ENCODE measurements around the gene DOK4. TPM values are rescaled to one million over a fixed set of nuclear protein-coding genes. Genes with fewer than 3 reads are reported as not detected.

The DOK4 gene
- total RNA-seq (1 to 10 TPM; 2.8 to 3.0 TPM), polyA plus RNA-seq (1 to 10 TPM; 1.7 to 2.7 TPM)

DNA sequence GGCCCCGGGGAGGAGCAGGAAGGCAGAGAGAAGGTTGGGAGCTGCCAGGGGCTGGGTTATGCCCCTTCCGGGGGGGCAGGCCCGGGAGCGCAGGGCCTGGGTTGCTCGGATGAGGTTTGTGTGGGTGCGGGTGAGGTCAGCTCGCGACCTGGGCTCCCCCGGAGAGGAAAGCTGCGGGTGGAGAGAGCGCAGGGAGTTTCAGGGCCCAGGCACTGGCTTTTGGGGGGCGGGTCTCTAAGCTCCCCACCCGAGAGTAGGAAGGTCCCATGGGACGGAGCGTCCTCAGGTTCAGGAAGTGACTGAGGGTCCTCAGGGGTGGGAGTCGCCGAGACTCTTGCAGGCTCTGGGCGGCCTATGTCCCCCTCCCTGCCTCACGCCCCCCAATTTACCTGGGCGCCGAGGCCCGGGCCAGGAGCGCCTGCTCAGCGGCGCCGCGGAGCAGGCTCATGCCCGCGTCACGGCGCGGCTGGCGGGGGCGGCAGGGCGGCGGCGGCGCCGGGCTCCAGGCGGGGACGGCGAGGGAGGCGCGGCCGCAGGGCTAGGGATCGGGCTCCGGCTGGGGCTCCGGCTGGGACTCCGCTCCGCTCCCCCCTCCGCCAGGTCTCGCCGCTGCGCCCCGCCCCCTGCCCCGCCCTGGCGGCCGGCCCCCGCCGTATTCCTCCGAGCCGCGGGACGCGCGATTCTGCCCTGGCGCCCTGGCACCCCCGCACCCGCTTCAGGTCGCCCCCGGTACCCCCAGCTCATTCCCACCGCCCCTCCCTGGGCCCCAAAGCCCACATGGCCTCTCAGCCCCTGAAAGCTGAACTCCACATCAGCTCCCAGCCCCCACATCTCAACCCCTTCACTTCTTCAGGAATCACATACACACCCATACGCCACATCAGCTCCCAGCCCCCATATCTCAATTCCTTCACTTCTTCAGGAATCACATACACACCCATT is at the start of gene DOK4:
Gene DOK4, minus strand, starts transcription at position 578 of the 942 bp plus-strand sequence. CDS start 6,986 bp downstream, outside the sequence.
- Mint-ChIP-seq H3K27me3 (no peaks in the 10 kb centered on the region), H3K36me3 (no peaks in the 10 kb centered on the region), H3K4me1 (peaks cover 11 to 27% (median 21%) of the 10 kb centered on the region in 4 donors), H3K4me3 (peak within 1 kb of the TSS; percentile 82 to 90 (median 86)), H3K27ac (peak within 1 kb of the TSS in 5 of 7 donors; percentile 44 to 81 (median 77)), H3K9me3 (no peaks in the 10 kb centered on the region)
- ChIA-PET CTCF (ENCODE audit: partially characterized antibody) (interaction anchor here (1.5 to 4.0 kb wide), 4 partner anchors 12 to 51 kb away, joined by 7 to 22 read pairs (median 12); partner anchors contain the start of genes CCDC102A and POLR2C), POLR2A (ENCODE audit: partially characterized antibody) (interaction anchor here (1.0 to 2.7 kb wide), 10 partner anchors 11 to 55 kb away, joined by 3 to 31 read pairs (median 4); partner anchors contain the start of genes CCDC102A, CIAPIN1, COQ9 and POLR2C)
- H3K4me1 ChIP-seq (ENCODE audit: insufficient read depth, low read length) = peaks cover 17% of the 10 kb centered on the region
- peak within 1 kb of the TSS in 1 of 2 donors; percentile 55 for H3K4me3 ChIP-seq (ENCODE audit: low read length in 2 of 2)
- H3K36me3 ChIP-seq (ENCODE audit: insufficient read depth, low read length) = no peaks in the 10 kb centered on the region
- no peaks in the 10 kb centered on the region for H3K27me3 ChIP-seq (ENCODE audit: insufficient read depth, low read length)
- intact Hi-C loops (cut with micrococcal nuclease) = loop anchor here (1.0 kb wide), 3 partner anchors 10 to 50 kb away; partner anchors contain the start of genes CCDC102A, CIAPIN1 and COQ9
- no peaks in the 10 kb centered on the region for H3K9me3 ChIP-seq (ENCODE audit: control insufficient read depth in 1 of 2, low read length in 2 of 2)
- peak; percentile 65 to 72 (median 69) for DNase-seq
- H3K27ac ChIP-seq (ENCODE audit: low read depth, low read length) = peak within 1 kb of the TSS; percentile 36

DNA sequence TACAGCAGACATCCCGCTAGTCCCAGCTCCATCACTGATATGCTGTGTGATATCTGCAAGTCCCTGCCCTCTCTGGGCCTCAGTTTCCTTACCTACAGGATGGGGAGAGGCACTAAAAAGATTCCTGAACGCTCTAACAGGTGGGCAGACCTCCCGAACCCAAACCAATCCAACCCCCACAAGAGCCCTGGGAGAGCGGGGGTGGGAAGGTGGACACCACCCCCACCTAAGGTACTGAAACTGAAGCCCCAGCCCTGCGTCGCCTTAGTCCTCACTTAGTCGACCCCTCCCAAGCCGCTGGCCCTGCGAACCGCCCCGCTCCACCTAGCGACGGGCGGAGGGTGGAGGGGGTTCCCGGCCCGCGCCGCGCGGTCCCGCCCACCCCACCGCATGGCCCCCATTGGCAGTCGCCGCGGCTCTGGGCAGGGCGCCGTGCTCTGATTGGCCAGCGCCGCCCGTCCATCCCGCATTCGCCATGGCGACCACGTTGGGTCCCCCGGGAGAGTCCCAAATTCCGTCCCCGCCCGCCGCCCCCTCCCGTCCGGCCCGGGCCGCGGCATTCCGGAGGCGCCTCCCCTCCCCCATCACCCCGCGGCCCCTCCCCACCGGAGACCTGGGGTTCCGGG is 49.5 kb upstream of the DOK4 start:
- Mint-ChIP-seq H3K9me3 (peaks cover 0 to 2% (median 0%) of the 10 kb centered on the region in 8 donors), H3K4me1 (peaks cover 60 to 76% (median 69%) of the 10 kb centered on the region in 4 donors), H3K27me3 (no peaks in the 10 kb centered on the region), H3K36me3 (peaks cover 0 to 2% of the 10 kb centered on the region in 2 donors), H3K27ac (peak overlapping the region; percentile 96 to 99 (median 98)), H3K4me3 (peak overlapping the region; percentile 80 to 91 (median 83))
- peak; percentile 89 to 95 (median 93) for DNase-seq
- ChIA-PET POLR2A (ENCODE audit: partially characterized antibody) (interaction anchor here (0.9 to 3.7 kb wide), 7 partner anchors 10 to 200 kb away, joined by 4 to 31 read pairs (median 4); partner anchors contain the start of genes DOK4 and KATNB1), CTCF (ENCODE audit: partially characterized antibody) (interaction anchor here (1.9 to 2.1 kb wide), 2 partner anchors 16 kb away, joined by 11 to 20 read pairs; no protein-coding TSS in a partner anchor)
- Histone ChIP-seq H3K4me3 (ENCODE audit: low read length in 2 of 2) (peak overlapping the region in 1 of 2 donors; percentile 51), H3K4me1 (ENCODE audit: insufficient read depth, low read length) (peaks cover 76% of the 10 kb centered on the region), H3K9me3 (ENCODE audit: control insufficient read depth in 1 of 2, low read length in 2 of 2) (no peaks in the 10 kb centered on the region), H3K27me3 (ENCODE audit: insufficient read depth, low read length) (no peaks in the 10 kb centered on the region), H3K36me3 (ENCODE audit: insufficient read depth, low read length) (no peaks in the 10 kb centered on the region), H3K27ac (ENCODE audit: low read depth, low read length) (peak overlapping the region; percentile 92)
- intact Hi-C loops (cut with micrococcal nuclease) = loop anchor here (1.0 to 5.0 kb wide), 5 partner anchors 49 to 235 kb away; partner anchors contain the start of genes DOK4, KATNB1 and POLR2C

DNA sequence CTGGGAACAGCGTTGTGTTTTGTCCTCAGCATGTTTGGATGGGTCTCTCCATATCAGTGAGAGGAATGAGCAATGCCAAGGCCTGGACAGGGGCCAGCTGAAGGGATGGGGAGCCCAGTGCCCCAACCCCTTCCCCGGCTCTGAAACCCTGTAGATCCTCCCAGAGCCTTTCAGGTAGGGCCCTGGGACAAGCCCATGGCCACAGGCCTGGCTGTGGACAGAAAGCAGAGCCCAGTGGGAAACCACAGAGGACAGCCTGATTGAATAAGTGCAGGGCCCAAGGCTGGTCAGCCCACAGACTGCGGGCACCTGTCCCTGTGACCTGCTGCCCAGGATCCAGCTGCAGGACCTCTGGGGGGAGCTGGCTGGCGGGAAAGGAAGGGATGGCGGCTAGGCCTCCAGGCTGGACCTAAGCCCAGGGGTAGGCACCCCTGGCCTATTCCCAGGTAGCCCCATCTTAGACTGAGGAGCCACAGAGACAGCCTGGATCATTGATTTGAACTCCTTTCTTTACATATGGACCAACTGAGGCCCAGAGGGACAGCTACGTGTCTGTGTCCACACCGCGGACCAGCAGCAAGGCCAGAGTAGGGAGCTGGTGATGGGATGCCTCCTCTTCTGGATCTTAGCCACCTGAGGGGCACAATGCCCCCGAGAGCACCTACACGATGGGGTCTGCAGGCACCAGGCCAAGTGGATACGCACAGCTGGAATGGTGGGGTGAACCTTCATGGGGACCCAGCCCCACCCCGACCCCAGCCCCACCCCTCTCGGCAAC is 48.8 kb upstream of the DOK4 start:
- H3K4me1 ChIP-seq (ENCODE audit: insufficient read depth, low read length) = peaks cover 83% of the 10 kb centered on the region
- Mint-ChIP-seq H3K4me3 (peak overlapping the region in 7 of 8 donors; percentile 40 to 86 (median 79)), H3K27me3 (no peaks in the 10 kb centered on the region), H3K27ac (peak overlapping the region; percentile 96 to 99 (median 98)), H3K9me3 (peaks cover 0 to 2% (median 0%) of the 10 kb centered on the region in 8 donors), H3K4me1 (peaks cover 67 to 83% (median 75%) of the 10 kb centered on the region in 4 donors), H3K36me3 (peaks cover 1 to 5% of the 10 kb centered on the region in 2 donors)
- H3K9me3 ChIP-seq (ENCODE audit: control insufficient read depth in 1 of 2, low read length in 2 of 2) = no peaks in the 10 kb centered on the region
- H3K36me3 ChIP-seq (ENCODE audit: insufficient read depth, low read length) = no peaks in the 10 kb centered on the region
- peak overlapping the region in 1 of 2 donors; percentile 51 for H3K4me3 ChIP-seq (ENCODE audit: low read length in 2 of 2)
- intact Hi-C loops (cut with micrococcal nuclease) = loop anchor here (5.0 kb wide), 1 partner anchor 118 kb away; no protein-coding TSS in a partner anchor
- ChIA-PET CTCF (ENCODE audit: partially characterized antibody) (interaction anchor here (1.2 to 1.9 kb wide), 4 partner anchors 10 to 116 kb away, joined by 3 to 11 read pairs (median 4); no protein-coding TSS in a partner anchor), POLR2A (ENCODE audit: partially characterized antibody) (interaction anchor here (0.9 to 3.7 kb wide), 4 partner anchors 9 to 50 kb away, joined by 4 to 15 read pairs (median 4); no protein-coding TSS in a partner anchor)
- H3K27me3 ChIP-seq (ENCODE audit: insufficient read depth, low read length) = no peaks in the 10 kb centered on the region
- DNase-seq = no peak
- H3K27ac ChIP-seq (ENCODE audit: low read depth, low read length) = peak overlapping the region; percentile 89

DNA sequence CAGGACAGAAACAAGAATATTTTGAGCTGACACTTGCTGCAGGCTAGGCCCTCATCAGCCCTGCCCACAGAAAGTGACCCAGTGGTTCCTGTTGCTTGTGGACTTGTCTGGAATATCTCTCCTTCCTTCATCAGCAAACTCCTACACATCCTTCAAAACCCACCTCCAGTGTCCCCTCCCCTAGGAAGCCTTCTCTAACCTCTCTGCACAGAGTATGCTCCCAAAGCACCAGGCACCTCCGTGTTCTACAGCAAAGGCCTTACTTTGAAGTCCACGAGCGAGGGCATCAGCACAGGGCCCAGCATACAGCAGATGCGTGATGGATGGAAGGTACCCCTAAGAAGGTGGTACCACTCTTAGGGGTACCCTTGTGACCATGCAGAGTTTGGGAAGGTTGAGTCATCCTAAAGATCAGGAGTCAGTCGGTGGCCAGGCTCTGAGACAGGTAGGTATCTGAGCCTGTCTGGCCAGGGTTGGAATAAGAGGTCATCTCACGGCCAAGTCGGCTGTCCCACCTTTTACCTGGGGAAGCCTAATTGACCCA is 48.1 kb upstream of the DOK4 start:
- intact Hi-C loops (cut with micrococcal nuclease) = no loop called here
- Histone ChIP-seq H3K36me3 (ENCODE audit: insufficient read depth, low read length) (no peaks in the 10 kb centered on the region), H3K27me3 (ENCODE audit: insufficient read depth, low read length) (no peaks in the 10 kb centered on the region), H3K27ac (ENCODE audit: low read depth, low read length) (peak overlapping the region; percentile 89), H3K9me3 (ENCODE audit: control insufficient read depth in 1 of 2, low read length in 2 of 2) (no peaks in the 10 kb centered on the region), H3K4me3 (ENCODE audit: low read length in 2 of 2) (no peak overlapping the region), H3K4me1 (ENCODE audit: insufficient read depth, low read length) (peaks cover 90% of the 10 kb centered on the region)
- peaks cover 74 to 90% (median 82%) of the 10 kb centered on the region in 4 donors for H3K4me1 Mint-ChIP-seq
- no peak for DNase-seq
- peaks cover 0 to 2% (median 0%) of the 10 kb centered on the region in 8 donors for H3K9me3 Mint-ChIP-seq
- peaks cover 8 to 11% of the 10 kb centered on the region in 2 donors for H3K36me3 Mint-ChIP-seq
- peak overlapping the region; percentile 96 to 99 (median 98) for H3K27ac Mint-ChIP-seq
- CTCF ChIA-PET (ENCODE audit: partially characterized antibody) = interaction anchor here (1.2 to 1.9 kb wide), 4 partner anchors 9 to 116 kb away, joined by 3 to 11 read pairs (median 4); no protein-coding TSS in a partner anchor
- POLR2A ChIA-PET (ENCODE audit: partially characterized antibody) = interaction anchor here (1.2 to 3.7 kb wide), 2 partner anchors 14 to 47 kb away, joined by 4 to 15 read pairs; no protein-coding TSS in a partner anchor
- peak overlapping the region in 7 of 8 donors; percentile 17 to 83 (median 62) for H3K4me3 Mint-ChIP-seq
- H3K27me3 Mint-ChIP-seq = no peaks in the 10 kb centered on the region

DNA sequence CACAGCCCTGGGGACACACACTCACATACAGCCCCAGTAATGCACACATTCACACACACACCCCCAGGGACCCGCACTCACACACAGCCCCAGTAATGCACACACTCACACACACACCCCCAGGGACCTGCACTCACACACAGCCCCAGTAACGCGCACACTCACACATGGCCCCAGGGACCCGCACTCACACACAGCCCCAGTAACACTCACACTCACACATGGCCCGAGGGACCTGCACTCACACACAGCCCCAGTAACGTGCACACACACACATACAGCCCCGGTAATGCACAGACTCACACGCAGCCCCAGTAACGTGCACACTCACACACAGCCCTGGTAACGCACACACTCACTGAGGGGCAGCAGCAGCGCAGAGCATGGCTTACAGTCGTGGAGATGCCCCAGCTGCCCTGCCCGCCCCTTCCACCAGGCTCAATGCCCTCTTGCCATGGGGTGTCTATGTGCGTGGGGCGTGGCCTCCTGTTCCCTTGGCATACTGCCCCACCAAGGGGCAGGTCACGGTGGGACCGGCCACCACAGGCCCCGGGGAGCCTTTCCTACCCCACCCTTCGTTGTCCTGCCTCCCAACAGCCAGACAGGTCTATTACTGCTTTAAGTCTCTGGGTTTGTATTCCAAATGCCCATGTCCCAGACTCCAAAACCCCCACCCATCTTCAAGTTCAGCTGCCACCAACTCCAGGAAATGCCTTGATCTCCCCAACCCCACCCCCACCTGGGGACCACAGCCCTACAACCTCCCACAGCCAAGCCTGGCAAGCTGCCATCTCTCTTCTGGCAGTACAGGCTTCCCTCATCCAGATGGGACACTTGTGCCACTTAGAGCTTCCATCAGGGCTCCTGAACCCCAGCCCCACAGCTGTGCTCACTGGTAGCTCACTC is 47.4 kb upstream of the DOK4 start:
- CTCF ChIA-PET (ENCODE audit: partially characterized antibody) = interaction anchor here (1.2 to 1.9 kb wide), 4 partner anchors 8 to 115 kb away, joined by 3 to 11 read pairs (median 4); no protein-coding TSS in a partner anchor
- Mint-ChIP-seq H3K27ac (peak overlapping the region; percentile 96 to 99 (median 98)), H3K36me3 (peaks cover 9 to 12% of the 10 kb centered on the region in 2 donors), H3K9me3 (peaks cover 0 to 2% (median 0%) of the 10 kb centered on the region in 8 donors), H3K4me1 (peaks cover 68 to 86% (median 77%) of the 10 kb centered on the region in 4 donors), H3K27me3 (no peaks in the 10 kb centered on the region), H3K4me3 (peak overlapping the region in 7 of 8 donors; percentile 18 to 79 (median 60))
- DNase-seq = peak in 4 of 5 donors; percentile 36 to 67 (median 42)
- H3K4me1 ChIP-seq (ENCODE audit: insufficient read depth, low read length) = peaks cover 86% of the 10 kb centered on the region
- H3K9me3 ChIP-seq (ENCODE audit: control insufficient read depth in 1 of 2, low read length in 2 of 2) = no peaks in the 10 kb centered on the region
- POLR2A ChIA-PET (ENCODE audit: partially characterized antibody) = no interaction called here
- intact Hi-C loops (cut with micrococcal nuclease) = no loop called here
- no peaks in the 10 kb centered on the region for H3K36me3 ChIP-seq (ENCODE audit: insufficient read depth, low read length)
- H3K27me3 ChIP-seq (ENCODE audit: insufficient read depth, low read length) = no peaks in the 10 kb centered on the region
- H3K27ac ChIP-seq (ENCODE audit: low read depth, low read length) = peak overlapping the region; percentile 89
- no peak overlapping the region for H3K4me3 ChIP-seq (ENCODE audit: low read length in 2 of 2)
